Vagina (tissue), 2 donors: ENCODE data around the gene ORC6.

Experiments
- CTCF ChIP-seq, 3 experiments: fragments of 450-650 bp in 2 of 3; fragments of 200-600 bp in 1 of 3; sonication (generic) in 1 of 3; IDR thresholded peaks; one replicate each; pipeline ENCODE4 v1.5.1; 2017 to 2019; ENCODE audit warnings: antibody characterized with exemption in 3 of 3, mild to moderate bottlenecking in 2 of 3, moderate library complexity in 2 of 3
- POLR2A ChIP-seq, 2 donors: fragments of 450-650 bp; IDR thresholded peaks; one replicate each; pipeline ENCODE4 v1.6.1; 2017; ENCODE audit warnings: antibody characterized with exemption in 2 of 2, mild to moderate bottlenecking in 2 of 2, moderate library complexity in 2 of 2

- no peak for TF ChIP-seq CTCF (IDR thresholded peaks at IDR 0.05)
- no peak for TF ChIP-seq POLR2A (IDR thresholded peaks at IDR 0.05)
Observed at GRCh38 chr16:46650254-46650623, 39.2 kb upstream of the ORC6 start.
